ENCODE data around the gene RTF2. TPM values are rescaled to one million over a fixed set of nuclear protein-coding genes. Genes with fewer than 3 reads are reported as not detected.

Gene RTF2
- total and polyA plus RNA-seq, 2 experiments from 2014 or later: 28.2 to 53.7 TPM

DNA sequence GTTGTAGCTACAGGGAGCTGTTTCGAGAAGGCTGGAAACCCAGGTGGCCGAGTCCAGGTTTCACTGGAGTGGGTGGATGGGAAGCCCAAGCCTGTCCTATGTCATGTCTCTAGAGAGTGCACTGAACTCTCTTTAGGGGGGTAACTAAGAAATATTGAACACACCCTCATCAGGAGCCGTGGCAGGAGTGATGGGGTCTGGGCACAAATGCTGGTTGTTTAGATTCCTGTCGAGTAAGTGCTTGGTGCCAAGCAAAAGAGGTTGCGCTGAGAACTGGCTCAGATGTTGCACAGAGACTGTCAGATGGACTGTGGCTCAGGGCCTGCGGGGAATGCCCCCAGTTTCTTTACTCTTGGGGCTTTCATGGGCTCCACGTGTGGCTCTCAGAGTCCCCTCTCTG, 48.8 kb downstream of the RTF2 start (continued):
- TF ChIP-seq CREB1 (CRISPR knock-in tag; IDR thresholded peaks at IDR 0.05; ENCODE audit: low read depth): no peak

DNA sequence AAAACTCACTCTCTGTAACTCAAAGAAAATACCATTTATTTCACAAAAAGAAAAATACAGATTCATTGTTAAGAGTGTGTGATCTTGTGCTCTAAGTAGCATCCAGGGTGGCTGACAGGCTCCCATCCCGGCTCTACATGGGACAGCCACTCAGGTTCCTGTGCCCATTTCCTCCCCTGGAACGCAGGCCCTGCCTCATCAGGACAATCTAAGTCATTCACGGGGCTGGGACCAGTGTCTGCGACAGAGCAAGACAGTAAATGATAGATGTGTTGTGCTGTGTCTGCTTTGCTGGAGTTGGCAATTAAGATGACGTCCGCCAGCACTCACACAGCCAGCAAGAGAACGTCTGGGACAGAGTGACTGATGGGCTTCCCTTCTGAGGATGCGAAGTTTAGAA, 49.2 kb downstream of the RTF2 start:
- DNase-seq (ENCODE audit: low spot score) (no peak), ATAC-seq (no peak)
- peaks cover 35% of the 10 kb centered on the region for H3K9me3 Mint-ChIP-seq
- TF ChIP-seq EZH2 (IDR thresholded peaks at IDR 0.05; ENCODE audit: low read depth, unreplicated experiment): no peak
- no peak for TF ChIP-seq CREB1 (CRISPR knock-in tag; IDR thresholded peaks at IDR 0.05; ENCODE audit: low read depth)
- no peak for TF ChIP-seq ZNF114 (CRISPR knock-in tag; IDR thresholded peaks at IDR 0.05)
- TF ChIP-seq POLR2AphosphoS5 (IDR thresholded peaks at IDR 0.05; ENCODE audit: low read depth): no peak
- TF ChIP-seq ZNF331 (CRISPR knock-in tag; IDR thresholded peaks at IDR 0.05; ENCODE audit: low read depth): no peak
- TF ChIP-seq JUNB (IDR thresholded peaks at IDR 0.05; ENCODE audit: unreplicated experiment): no peak
- no peak for TF ChIP-seq STAT1 (IDR thresholded peaks at IDR 0.05; ENCODE audit: unreplicated experiment)
- no peak for TF ChIP-seq NANOG (IDR thresholded peaks at IDR 0.05; ENCODE audit: borderline replicate concordance)
- TF ChIP-seq, protein P1, sequence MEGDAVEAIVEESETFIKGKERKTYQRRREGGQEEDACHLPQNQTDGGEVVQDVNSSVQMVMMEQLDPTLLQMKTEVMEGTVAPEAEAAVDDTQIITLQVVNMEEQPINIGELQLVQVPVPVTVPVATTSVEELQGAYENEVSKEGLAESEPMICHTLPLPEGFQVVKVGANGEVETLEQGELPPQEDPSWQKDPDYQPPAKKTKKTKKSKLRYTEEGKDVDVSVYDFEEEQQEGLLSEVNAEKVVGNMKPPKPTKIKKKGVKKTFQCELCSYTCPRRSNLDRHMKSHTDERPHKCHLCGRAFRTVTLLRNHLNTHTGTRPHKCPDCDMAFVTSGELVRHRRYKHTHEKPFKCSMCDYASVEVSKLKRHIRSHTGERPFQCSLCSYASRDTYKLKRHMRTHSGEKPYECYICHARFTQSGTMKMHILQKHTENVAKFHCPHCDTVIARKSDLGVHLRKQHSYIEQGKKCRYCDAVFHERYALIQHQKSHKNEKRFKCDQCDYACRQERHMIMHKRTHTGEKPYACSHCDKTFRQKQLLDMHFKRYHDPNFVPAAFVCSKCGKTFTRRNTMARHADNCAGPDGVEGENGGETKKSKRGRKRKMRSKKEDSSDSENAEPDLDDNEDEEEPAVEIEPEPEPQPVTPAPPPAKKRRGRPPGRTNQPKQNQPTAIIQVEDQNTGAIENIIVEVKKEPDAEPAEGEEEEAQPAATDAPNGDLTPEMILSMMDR (conservative IDR thresholded peaks at IDR 0.05; ENCODE audit: low read depth in 2 of 2): no peak
- TF ChIP-seq, protein P2, sequence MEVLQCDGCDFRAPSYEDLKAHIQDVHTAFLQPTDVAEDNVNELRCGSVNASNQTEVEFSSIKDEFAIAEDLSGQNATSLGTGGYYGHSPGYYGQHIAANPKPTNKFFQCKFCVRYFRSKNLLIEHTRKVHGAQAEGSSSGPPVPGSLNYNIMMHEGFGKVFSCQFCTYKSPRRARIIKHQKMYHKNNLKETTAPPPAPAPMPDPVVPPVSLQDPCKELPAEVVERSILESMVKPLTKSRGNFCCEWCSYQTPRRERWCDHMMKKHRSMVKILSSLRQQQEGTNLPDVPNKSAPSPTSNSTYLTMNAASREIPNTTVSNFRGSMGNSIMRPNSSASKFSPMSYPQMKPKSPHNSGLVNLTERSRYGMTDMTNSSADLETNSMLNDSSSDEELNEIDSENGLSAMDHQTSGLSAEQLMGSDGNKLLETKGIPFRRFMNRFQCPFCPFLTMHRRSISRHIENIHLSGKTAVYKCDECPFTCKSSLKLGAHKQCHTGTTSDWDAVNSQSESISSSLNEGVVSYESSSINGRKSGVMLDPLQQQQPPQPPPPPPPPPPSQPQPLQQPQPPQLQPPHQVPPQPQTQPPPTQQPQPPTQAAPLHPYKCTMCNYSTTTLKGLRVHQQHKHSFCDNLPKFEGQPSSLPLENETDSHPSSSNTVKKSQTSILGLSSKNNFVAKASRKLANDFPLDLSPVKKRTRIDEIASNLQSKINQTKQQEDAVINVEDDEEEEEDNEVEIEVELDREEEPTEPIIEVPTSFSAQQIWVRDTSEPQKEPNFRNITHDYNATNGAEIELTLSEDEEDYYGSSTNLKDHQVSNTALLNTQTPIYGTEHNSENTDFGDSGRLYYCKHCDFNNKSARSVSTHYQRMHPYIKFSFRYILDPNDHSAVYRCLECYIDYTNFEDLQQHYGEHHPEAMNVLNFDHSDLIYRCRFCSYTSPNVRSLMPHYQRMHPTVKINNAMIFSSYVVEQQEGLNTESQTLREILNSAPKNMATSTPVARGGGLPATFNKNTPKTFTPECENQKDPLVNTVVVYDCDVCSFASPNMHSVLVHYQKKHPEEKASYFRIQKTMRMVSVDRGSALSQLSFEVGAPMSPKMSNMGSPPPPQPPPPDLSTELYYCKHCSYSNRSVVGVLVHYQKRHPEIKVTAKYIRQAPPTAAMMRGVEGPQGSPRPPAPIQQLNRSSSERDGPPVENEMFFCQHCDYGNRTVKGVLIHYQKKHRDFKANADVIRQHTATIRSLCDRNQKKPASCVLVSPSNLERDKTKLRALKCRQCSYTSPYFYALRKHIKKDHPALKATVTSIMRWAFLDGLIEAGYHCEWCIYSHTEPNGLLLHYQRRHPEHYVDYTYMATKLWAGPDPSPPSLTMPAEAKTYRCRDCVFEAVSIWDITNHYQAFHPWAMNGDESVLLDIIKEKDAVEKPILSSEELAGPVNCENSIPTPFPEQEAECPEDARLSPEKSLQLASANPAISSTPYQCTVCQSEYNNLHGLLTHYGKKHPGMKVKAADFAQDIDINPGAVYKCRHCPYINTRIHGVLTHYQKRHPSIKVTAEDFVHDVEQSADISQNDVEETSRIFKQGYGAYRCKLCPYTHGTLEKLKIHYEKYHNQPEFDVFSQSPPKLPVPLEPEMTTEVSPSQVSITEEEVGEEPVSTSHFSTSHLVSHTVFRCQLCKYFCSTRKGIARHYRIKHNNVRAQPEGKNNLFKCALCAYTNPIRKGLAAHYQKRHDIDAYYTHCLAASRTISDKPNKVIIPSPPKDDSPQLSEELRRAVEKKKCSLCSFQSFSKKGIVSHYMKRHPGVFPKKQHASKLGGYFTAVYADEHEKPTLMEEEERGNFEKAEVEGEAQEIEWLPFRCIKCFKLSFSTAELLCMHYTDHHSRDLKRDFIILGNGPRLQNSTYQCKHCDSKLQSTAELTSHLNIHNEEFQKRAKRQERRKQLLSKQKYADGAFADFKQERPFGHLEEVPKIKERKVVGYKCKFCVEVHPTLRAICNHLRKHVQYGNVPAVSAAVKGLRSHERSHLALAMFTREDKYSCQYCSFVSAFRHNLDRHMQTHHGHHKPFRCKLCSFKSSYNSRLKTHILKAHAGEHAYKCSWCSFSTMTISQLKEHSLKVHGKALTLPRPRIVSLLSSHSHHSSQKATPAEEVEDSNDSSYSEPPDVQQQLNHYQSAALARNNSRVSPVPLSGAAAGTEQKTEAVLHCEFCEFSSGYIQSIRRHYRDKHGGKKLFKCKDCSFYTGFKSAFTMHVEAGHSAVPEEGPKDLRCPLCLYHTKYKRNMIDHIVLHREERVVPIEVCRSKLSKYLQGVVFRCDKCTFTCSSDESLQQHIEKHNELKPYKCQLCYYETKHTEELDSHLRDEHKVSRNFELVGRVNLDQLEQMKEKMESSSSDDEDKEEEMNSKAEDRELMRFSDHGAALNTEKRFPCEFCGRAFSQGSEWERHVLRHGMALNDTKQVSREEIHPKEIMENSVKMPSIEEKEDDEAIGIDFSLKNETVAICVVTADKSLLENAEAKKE (CRISPR knock-in tag; IDR thresholded peaks at IDR 0.05): no peak
- TF ChIP-seq EZH2phosphoT487 (IDR thresholded peaks at IDR 0.05; ENCODE audit: unreplicated experiment): no peak
- TF ChIP-seq, protein P3, sequence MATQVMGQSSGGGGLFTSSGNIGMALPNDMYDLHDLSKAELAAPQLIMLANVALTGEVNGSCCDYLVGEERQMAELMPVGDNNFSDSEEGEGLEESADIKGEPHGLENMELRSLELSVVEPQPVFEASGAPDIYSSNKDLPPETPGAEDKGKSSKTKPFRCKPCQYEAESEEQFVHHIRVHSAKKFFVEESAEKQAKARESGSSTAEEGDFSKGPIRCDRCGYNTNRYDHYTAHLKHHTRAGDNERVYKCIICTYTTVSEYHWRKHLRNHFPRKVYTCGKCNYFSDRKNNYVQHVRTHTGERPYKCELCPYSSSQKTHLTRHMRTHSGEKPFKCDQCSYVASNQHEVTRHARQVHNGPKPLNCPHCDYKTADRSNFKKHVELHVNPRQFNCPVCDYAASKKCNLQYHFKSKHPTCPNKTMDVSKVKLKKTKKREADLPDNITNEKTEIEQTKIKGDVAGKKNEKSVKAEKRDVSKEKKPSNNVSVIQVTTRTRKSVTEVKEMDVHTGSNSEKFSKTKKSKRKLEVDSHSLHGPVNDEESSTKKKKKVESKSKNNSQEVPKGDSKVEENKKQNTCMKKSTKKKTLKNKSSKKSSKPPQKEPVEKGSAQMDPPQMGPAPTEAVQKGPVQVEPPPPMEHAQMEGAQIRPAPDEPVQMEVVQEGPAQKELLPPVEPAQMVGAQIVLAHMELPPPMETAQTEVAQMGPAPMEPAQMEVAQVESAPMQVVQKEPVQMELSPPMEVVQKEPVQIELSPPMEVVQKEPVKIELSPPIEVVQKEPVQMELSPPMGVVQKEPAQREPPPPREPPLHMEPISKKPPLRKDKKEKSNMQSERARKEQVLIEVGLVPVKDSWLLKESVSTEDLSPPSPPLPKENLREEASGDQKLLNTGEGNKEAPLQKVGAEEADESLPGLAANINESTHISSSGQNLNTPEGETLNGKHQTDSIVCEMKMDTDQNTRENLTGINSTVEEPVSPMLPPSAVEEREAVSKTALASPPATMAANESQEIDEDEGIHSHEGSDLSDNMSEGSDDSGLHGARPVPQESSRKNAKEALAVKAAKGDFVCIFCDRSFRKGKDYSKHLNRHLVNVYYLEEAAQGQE (IDR thresholded peaks at IDR 0.05; ENCODE audit: unreplicated experiment): no peak
- H3K4me2 ChIP-seq: no peak overlapping the region
- peaks cover 5% of the 10 kb centered on the region for H3K27me3 Mint-ChIP-seq (ENCODE audit: insufficient read depth, low read depth, poor library complexity)
- H3K4me1 Mint-ChIP-seq: no peaks in the 10 kb centered on the region
- H3F3A ChIP-seq (replicated peaks; ENCODE audit: low read depth): no peaks in the 10 kb centered on the region
- H3K4me1 ChIP-seq (ENCODE audit: insufficient read depth): no peaks in the 10 kb centered on the region
- no peaks in the 10 kb centered on the region for H3K79me2 ChIP-seq (replicated peaks; ENCODE audit: insufficient read depth)
- no peak overlapping the region for H3K27ac Mint-ChIP-seq
- H3K27ac ChIP-seq (ENCODE audit: low read depth): no peak overlapping the region
- peaks cover 55% of the 10 kb centered on the region for H3K36me3 Mint-ChIP-seq (ENCODE audit: low read depth)
- H3K4me3 ChIP-seq: no peak overlapping the region
- peaks cover 15% of the 10 kb centered on the region for H3K36me3 ChIP-seq (ENCODE audit: insufficient read depth)
- H3K4me3 Mint-ChIP-seq: no peak overlapping the region
- H3K27me3 ChIP-seq (ENCODE audit: insufficient read depth): no peaks in the 10 kb centered on the region
- no peak overlapping the region for H2AFZ ChIP-seq
- H3K9me2 ChIP-seq (ENCODE audit: insufficient read depth): no peaks in the 10 kb centered on the region
- H4K20me1 ChIP-seq (replicated peaks; ENCODE audit: insufficient read depth): 0 out of 2 replicates have a peak, but pooled peaks cover 5% of the 10 kb centered on the region
